ENCODE data around the gene HNRNPR.

GRCh38 chr1:23282957-23283356 is 61.1 kb downstream of the HNRNPR start:
- TF ChIP-seq CTCF (conservative IDR thresholded peaks at IDR 0.05 in 1 of 2, IDR thresholded peaks at IDR 0.05 in 1 of 2; ENCODE audit: low read depth in 1 of 2, low read length in 2 of 2): no peak
- TF ChIP-seq EZH2 (IDR thresholded peaks at IDR 0.05; ENCODE audit: low read length, missing control alignments): no peak

Measured in fibroblast of lung (primary cell).